ENCODE measurements around the gene OSBPL7. TPM values are rescaled to one million over a fixed set of nuclear protein-coding genes. Genes with fewer than 3 reads are reported as not detected.

OSBPL7 gene
- total and polyA plus RNA-seq, 2 donors from 2014 or later = 5.3 to 21.2 TPM

DNA sequence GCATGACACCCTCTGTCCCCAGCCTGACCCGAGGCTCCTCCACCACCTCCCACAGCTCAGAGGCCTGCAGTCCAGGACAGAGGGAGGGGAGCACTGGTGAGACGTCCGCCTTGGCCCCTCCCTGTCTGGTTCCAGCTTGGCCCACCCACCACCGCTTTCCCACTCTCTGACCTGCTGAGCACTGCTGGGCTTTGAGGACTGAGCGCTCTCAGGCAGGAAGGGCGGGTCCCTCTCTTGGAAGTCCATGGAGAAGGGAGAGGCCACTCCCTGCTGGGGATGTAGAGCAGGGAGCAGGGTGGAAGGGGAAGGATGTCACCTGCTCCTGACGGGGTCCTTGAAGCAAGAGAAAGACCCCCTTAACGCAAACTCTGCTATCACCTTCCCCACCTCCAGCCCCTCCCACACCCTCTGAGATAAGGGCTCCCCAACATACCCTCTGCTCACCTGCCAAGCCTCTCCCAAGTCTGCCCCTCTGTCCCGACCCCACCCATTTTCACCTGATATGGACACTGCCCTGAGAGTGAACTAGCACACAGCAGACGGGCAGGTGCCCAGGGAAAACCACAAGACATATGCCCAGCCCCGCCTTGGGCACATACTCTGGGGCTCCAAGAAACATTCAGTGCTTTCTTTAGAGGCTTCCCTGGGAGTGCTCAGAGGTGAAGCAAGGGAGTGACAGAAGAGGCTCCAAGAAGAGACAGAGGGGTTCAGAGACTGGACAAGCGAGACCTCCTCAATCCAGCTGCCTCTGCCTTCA, 1.4 kb downstream of the OSBPL7 start:
- no peaks in the 10 kb centered on the region for H3K27me3 ChIP-seq (ENCODE audit: control insufficient read depth, insufficient read depth, low read length)
- H3K9ac ChIP-seq (ENCODE audit: low read length in 3 of 3) = peak overlapping the region in 1 of 3 donors; percentile 84
- no peaks in the 10 kb centered on the region for H3K9me3 ChIP-seq (ENCODE audit: control insufficient read depth in 2 of 3, insufficient read depth in 1 of 3, low read length in 3 of 3)
- intact Hi-C loops (cut with DNase I) = no loop called here
- TF ChIP-seq CTCF (IDR thresholded peaks at IDR 0.05; ENCODE audit: borderline replicate concordance, extremely low read depth, insufficient read depth) = no peak
- DNase-seq = peak in 1 of 5 donors; percentile 69
- H3K36me3 ChIP-seq (ENCODE audit: control insufficient read depth in 2 of 3, insufficient read depth in 3 of 3, low read length in 3 of 3) = peaks cover 2 to 30% (median 12%) of the 10 kb centered on the region in 3 donors
- peaks cover 0 to 10% (median 0%) of the 10 kb centered on the region in 3 donors for H3K4me1 ChIP-seq (ENCODE audit: control insufficient read depth in 2 of 3, insufficient read depth in 2 of 3, low read depth in 1 of 3, low read length in 3 of 3)
- H3K4me3 ChIP-seq (ENCODE audit: low read length in 3 of 3) = no peak overlapping the region
- no peak for FAIRE-seq
- H3K27ac ChIP-seq (ENCODE audit: low read depth in 2 of 2, low read length in 2 of 2) = no peak overlapping the region

GRCh38 chr17:47819475-47819874, 2.1 kb downstream of the OSBPL7 start:
- Histone ChIP-seq H3K36me3 (ENCODE audit: control insufficient read depth in 2 of 3, insufficient read depth in 3 of 3, low read length in 3 of 3) (peaks cover 2 to 29% (median 12%) of the 10 kb centered on the region in 3 donors), H3K9me3 (ENCODE audit: control insufficient read depth in 2 of 3, insufficient read depth in 1 of 3, low read length in 3 of 3) (no peaks in the 10 kb centered on the region), H3K27ac (ENCODE audit: low read depth in 2 of 2, low read length in 2 of 2) (no peak overlapping the region), H3K4me3 (ENCODE audit: low read length in 3 of 3) (no peak overlapping the region), H3K9ac (ENCODE audit: low read length in 3 of 3) (no peak overlapping the region), H3K27me3 (ENCODE audit: control insufficient read depth, insufficient read depth, low read length) (no peaks in the 10 kb centered on the region), H3K4me1 (ENCODE audit: control insufficient read depth in 2 of 3, insufficient read depth in 2 of 3, low read depth in 1 of 3, low read length in 3 of 3) (peaks cover 0 to 10% (median 0%) of the 10 kb centered on the region in 3 donors)
- DNase-seq (peak in 1 of 5 donors; percentile 48), FAIRE-seq (no peak)
- intact Hi-C loops (cut with DNase I) = no loop called here
- no peak for TF ChIP-seq CTCF (IDR thresholded peaks at IDR 0.05; ENCODE audit: borderline replicate concordance, extremely low read depth, insufficient read depth)

- Histone ChIP-seq H3K4me1 (ENCODE audit: control insufficient read depth in 2 of 3, insufficient read depth in 2 of 3, low read depth in 1 of 3, low read length in 3 of 3) (peaks cover 0 to 10% (median 0%) of the 10 kb centered on the region in 3 donors), H3K27ac (ENCODE audit: low read depth in 2 of 2, low read length in 2 of 2) (no peak overlapping the region), H3K27me3 (ENCODE audit: control insufficient read depth, insufficient read depth, low read length) (no peaks in the 10 kb centered on the region), H3K9me3 (ENCODE audit: control insufficient read depth in 2 of 3, insufficient read depth in 1 of 3, low read length in 3 of 3) (no peaks in the 10 kb centered on the region), H3K4me3 (ENCODE audit: low read length in 3 of 3) (no peak overlapping the region), H3K9ac (ENCODE audit: low read length in 3 of 3) (no peak overlapping the region), H3K36me3 (ENCODE audit: control insufficient read depth in 2 of 3, insufficient read depth in 3 of 3, low read length in 3 of 3) (peaks cover 0 to 17% (median 4%) of the 10 kb centered on the region in 3 donors)
- no peak for DNase-seq
- intact Hi-C loops (cut with DNase I) = no loop called here
- TF ChIP-seq CTCF (IDR thresholded peaks at IDR 0.05; ENCODE audit: borderline replicate concordance, extremely low read depth, insufficient read depth) = no peak
- FAIRE-seq = no peak
Observed at GRCh38 chr17:47818002-47818695, 3.4 kb downstream of the OSBPL7 start.

Data from kidney (tissue), 14 donors.